DMS79 treated with DMSO at 0.1 percent for 48 hours (cell line): ENCODE results near the gene CSF3R.
"Not testable (repeated sequence)": the region's sequence is repeated elsewhere in the genome, so short reads cannot be mapped to it uniquely, and the experiment has no call there.

Experiments used
- DNase-seq: peaks from one replicate; lab custom pipeline; 2025; lab: John Stamatoyannopoulos, UW

CSF3R gene

GRCh38 chr1:36513676-36514473 is 31.2 kb upstream of the CSF3R start:
- DNase-seq, result no peak

GRCh38 chr1:36512842-36513241 is 30.1 kb upstream of the CSF3R start:
- no peak for DNase-seq

DNA sequence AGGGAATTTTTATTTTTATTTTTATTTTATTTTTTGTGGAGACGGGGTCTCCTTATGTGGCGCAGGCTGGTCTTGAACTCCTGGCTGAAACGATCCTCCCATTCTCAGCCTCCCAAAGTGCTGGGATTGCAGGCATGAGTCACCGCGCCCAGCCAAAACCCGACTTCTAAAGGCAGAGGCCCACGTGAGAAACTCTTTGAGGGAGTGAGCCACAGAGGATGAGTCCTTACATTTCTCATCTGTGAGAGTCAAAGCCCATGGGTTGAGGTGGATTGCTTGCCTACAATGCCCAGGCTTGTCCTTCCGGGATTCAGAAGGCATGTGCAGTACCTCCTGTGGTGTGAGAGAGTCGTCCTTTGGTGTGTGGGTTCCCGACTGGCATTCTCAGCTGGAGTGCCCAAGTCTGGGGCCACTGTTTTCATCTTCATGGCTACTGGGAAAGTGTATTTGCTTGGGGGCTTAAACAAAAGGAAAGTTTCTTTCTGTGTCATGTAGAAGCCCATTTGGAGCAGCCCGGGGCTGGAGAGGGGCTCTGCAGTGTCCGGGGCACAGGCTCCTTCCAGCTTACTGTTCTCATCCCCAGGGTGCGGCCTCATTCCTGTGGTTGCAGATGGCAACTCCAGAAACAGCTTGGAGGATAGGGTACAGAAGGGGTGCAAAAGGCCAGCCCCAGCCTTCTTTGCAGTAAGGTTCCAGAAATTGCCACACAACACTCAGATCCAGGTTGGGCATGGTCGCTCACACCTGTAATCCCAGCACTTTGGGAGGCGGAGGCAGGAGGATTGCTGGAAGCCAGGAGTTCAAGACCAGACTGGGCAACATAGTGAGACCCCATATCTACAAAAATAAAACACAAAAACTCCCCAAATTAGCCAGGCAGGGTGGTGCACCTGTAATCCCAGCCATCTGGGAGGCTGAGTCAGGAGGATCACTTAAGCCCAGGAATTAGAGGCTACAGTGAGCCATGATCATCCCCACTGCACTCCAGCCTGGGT is 29.4 kb upstream of the CSF3R start:
- no peak for DNase-seq

- not testable (repeated sequence) for DNase-seq
Measured at GRCh38 chr1:36511220-36511619, 28.5 kb upstream of the CSF3R start.

DNA sequence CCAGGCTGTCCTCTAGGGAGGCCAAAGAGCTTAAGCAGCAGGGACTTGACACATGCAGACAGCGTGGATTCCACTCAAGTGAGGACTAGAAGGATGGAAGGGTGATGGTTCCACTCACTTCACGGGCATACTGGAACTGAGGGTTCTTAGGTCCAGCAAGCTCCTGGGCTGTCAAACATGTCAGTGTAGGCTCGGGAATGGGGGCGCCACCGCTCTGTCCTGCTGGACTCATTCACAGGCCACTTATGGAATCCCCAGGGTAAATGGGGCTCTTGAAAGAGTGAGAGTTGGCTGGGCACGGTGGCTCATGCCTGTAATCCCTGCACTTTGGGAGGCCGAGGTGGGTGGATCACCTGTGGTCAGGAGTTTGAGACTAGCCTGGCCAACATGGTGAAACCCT is 27.7 kb upstream of the CSF3R start:
- DNase-seq, result no peak

DNA sequence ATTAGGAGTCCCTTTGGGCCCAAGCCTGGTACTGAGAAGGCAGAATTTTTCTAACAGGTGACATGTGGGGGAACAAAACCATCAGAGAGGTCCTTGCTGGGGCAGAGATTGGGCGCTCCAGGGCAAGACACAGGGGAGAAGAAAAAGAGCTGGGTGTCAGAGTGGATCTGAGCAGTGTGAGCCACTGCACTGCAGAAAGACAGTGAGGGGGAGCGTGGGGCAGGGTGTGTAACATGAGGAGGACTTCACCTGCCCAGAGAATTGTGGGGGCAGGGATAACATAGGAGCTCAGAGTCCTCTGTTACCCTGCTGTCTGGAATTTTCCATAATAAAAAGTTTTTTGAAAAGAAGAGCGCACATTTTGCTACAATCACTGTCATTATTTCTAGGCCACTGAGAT is 25.5 kb upstream of the CSF3R start:
- no peak for DNase-seq

DNA sequence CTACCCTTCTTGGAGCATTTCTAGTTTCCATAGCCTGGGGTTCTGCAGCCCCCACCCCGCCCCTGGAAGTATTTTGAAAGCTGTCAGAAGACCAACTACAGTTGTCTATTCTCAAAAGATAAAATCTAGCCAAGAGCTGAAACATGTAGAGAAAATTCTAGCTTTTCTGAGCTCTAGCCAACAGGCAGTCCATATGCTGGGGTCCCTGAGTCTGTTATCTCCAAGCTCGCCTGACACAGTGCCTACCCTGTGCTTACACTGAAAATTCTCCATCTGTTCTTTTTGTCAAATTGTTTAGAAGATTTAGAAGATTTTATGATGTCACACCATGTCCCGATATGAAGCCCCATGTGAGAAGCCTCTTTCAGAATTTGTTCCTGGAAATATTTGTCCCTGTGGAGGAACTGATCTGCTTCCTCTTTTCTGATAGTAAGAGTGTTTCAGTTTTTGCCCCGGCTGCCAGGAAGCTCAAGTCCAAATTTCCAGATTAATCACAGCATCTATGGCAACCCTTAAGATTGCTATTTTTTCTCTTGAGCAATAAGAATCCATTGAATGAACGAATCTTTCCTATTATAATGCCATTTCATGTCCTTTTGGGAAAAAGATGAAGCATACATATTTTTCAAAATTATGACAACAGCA is 23.7 kb upstream of the CSF3R start:
- no peak for DNase-seq

DNA sequence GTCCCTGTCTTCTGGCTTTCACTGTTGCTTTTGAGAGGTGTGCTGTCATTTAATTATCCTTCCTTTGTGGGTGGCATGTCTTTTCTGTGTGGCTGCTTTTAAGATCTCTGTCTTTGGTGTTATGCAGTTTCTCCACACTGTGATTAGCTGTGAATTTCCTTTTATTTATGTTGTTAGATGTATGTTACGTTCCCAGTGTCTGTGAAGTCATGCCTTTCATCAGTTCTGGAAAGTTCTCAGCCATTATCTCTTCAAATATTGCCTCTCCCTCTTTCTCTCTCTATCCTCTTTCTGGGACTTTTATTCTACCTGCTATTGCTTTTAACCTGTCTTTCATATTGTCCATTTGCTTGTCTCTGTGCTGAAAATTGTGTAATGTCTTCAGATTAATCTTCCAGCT is 21.0 kb upstream of the CSF3R start:
- DNase-seq, result no peak

DNA sequence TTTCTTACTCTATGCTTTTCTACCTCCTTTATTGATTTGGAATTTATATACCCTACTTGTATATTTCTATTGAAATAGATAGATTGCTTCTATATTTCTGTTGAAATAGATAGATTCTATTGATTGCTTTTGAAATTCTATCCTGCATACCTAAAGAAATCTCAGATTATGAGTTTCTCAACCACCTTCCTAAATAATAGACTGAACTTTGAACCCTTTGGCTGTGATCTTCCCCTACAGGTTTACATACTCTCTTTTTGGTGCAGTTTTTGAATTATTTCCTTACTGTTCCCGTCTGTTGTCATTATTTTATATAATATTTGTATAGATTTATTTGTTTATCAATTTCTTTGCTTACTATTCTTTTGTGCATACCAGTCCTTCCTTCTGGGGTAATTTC is 20.4 kb upstream of the CSF3R start:
- DNase-seq, result no peak

DNA sequence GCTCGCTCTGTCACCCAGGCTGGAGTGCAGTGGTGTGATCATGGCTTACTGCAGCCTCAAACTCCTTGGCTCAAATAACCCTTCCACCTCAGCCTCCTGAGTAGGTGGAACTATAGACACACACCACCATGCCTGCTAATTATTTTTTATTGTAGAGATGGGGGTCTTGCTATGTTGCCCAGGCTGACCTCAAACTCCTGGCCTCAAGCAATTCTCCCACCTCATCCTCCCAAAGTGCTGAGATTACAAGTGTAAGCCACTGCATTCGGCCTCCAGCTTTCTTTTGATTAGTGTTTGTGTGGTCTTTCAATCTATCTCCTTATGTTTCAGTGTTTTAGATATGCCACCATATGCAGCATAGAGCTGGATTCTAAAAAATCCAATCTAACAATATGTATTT is 19.9 kb upstream of the CSF3R start:
- no peak for DNase-seq

DNA sequence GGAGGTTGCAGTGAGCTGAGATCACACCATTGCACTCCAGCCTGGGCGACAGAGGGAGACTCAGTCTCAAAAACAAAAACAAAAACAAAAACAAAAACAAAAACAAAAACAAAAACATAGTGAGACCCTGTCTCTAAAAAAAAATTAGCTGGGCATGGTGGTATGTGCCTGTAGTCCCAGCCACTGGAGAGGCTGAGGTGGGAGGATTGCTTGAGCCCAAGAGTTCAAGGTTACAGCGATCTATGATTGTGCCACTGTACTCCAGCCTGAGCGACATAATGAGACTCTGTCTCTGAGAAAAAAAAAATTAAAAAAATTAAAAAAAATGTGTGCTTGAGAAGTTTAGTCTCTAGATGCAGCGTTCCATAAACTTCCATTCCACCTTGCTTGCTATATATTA is 19.2 kb upstream of the CSF3R start:
- DNase-seq, result not testable (repeated sequence)

DNA sequence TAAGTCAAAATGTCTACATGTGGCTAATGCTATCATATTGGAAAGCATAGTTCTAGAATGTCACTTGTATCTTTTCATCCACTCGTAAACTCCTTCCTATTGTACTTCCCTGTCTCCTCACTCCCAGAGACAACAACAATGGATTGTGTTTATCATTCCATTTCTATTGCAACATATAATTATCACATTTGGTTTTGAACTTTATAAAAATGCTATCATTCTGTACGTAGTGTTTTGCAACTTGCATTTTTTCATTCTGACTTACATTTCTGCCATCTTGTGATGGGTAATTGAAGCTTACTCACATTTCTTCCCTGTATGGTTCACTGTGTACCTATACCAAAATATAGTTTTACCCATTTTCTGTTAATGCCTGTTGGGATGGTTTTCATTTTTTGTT is 14.5 kb upstream of the CSF3R start:
- no peak for DNase-seq

GRCh38 chr1:36494971-36495370 is 12.3 kb upstream of the CSF3R start:
- DNase-seq, result no peak

DNA sequence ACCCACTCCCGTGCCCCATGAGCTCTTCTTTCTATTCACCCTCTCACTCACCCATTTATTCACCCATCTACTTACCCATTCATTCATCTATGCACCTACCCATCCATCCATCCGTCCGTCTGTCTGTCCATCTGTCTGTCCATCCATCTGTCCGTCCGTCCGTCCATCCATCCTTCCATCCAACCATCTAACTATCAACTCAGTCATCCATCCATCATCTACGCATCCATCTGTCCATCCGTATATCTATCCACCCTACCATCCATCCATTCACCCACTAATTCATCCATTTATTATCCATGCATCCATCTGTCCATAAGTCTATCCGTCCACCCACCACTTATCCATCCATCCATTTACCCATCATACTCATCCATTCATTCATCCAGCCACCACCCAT is 10.8 kb upstream of the CSF3R start:
- no peak for DNase-seq

- no peak for DNase-seq
Measured at GRCh38 chr1:36492491-36492890, 9.8 kb upstream of the CSF3R start.

- not testable (repeated sequence) for DNase-seq
Measured at GRCh38 chr1:36489258-36490051, 6.7 kb upstream of the CSF3R start.

DNA sequence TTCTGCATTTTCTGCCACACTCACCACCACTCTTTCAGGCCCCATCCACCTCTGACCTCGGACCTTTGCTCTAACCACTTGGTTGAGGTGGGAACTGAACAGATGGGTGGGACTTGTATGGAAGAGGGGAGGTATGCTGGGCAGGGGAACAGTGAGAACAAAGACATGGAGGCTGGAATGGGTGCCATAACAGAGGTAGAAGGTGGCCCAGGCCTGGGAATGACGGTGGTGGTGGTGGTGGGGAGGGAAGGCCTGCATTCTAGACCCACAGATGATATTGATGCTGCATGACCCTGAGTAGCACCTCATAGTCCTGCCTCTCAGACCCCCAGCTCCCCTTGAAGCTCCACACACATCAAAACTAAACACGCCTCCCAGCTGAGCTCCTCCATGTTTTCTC is 5.2 kb upstream of the CSF3R start:
- DNase-seq, result no peak

DNA sequence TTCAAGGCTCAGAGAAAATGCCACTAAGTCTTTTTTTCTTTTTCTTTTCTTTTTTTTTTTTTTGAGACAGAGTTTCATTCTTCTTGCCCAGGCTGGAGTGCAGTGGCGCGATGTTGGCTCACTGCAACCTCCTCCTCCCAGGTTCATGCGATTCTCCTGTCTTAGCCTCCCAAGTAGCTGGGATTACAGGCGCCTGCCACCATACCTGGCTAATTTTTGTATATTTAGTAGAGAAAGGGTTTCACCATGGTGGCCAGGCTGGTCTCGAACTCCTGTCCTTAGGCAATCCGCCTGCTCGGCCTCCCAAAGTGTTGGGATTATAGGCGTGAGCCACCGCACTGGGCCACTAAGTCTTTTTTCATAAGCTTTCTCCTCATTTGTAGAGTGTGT is 4.6 kb upstream of the CSF3R start:
- DNase-seq, result not testable (repeated sequence)

GRCh38 chr1:36486439-36487335 is 4.0 kb upstream of the CSF3R start:
- peak; percentile 25 for DNase-seq

- no peak for DNase-seq
Measured at GRCh38 chr1:36486093-36486438, 3.4 kb upstream of the CSF3R start.

DNA sequence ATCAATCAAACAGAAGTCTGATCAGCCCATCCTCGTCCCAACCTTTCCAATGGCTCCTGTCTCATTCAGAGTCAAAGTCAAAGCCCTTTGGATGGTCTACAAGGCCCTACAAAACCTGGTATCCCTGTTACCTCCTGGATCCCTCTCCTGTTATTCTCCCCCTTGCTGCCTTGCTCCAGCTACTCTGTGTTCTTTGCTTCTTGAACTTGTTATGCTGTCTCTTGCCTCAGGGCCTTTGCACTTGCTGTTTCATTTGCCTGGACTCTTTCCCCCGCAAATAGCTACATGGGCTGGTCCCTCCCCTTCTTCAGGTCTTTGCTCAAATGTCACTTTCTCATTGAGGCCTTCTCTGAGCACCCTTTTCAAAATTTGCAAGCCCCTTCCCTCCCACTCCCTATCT is 1.4 kb upstream of the CSF3R start:
- DNase-seq, result no peak
